Activated CD8-positive, alpha-beta memory T cell treated with anti-CD3 and anti-CD28 coated beads for 1 hour (primary cell): ENCODE measurements around the gene WDR6.

Source experiments
- DNase-seq, 2 donors: peaks; one replicate each; pipeline ENCODE4 v3.0.0-alpha.2; 2020; ENCODE audit warnings: low read depth in 1 of 2; ENCODE audit errors: extremely low read depth in 1 of 2

Gene WDR6

DNA sequence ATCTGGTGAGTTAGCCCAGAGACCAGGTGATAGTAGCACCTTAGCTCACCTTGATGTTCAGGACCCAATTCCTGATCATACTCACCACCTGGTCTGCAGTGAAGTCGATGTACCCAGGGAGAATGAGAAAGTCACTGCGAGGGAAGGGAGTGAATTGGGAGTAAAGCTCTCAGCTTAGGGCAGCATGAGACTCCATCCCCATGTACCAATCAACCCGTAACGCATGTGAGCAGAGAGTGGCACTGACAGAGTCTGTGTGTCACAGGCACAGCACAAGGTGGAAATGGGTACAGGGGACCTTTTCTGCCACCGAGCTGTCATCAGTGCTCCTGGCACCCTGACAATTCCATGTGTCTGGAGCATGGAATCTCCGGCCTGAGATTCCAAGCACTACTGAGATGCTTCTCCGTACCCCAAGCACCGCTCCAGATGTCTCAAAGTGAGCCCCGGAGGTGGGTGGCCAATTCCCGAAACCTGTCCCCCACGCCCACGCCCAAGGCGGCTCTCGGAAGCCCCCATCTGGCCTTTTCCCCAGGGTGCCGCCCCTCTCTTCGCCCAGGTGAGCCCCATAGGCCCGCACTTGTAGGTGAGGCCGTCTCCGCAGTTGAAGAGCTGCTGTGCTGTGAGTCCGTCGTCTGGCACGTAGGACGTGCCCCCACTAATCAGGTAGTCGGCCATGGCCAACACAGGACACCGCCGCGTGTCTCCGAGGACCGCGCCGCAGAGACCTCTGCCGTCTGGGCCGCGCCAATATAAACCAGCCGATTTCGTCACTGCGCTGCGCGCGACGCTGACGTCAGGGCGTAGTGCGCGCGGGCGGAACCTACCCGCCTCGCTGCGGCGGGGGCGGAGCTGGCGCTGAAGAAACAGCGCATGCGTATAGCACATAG is 21.7 kb downstream of the WDR6 start, which contains the start of gene IMPDH2:
TSS of gene IMPDH2 (minus strand) at position 726 of the 890 bp plus-strand sequence. CDS start at position 678, 48 bp downstream.
- peak; percentile 74 to 87 for DNase-seq

DNA sequence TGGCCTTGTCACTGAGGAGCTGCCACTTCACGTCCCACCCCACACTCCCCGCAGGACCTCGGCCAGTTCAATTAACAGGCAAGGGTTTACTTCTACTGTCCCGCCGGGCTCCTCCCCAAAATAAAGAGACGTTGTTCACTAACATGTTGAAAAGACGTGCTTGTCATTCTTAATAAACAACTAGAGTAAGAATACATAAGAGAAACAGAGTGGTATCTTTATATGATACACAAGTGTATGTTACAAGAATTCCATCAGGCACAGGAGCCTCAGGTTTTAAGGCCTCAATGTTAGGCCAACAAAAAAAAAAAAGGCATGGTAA is 22.3 kb downstream of the WDR6 start:
- DNase-seq: no peak

DNA sequence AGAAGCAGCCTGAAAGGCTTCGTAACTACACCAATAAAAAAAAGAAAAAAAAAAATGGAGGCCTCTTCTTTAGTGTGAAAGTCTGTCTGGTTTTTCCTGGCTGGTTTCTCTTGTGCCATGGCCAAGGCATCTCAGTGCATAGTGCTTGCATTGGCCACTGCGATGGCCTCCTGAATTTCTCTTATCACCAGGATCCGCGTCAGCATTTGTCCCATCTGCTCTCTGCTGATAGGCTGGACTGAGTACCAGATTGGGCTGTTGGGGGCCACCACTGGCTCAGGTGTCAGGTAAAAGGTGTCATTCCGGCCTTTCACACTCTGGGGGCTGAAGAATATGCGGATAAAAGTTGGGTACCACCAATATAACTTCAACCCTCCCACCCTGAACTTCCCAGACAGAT is 23.1 kb downstream of the WDR6 start:
- DNase-seq: no peak

DNA sequence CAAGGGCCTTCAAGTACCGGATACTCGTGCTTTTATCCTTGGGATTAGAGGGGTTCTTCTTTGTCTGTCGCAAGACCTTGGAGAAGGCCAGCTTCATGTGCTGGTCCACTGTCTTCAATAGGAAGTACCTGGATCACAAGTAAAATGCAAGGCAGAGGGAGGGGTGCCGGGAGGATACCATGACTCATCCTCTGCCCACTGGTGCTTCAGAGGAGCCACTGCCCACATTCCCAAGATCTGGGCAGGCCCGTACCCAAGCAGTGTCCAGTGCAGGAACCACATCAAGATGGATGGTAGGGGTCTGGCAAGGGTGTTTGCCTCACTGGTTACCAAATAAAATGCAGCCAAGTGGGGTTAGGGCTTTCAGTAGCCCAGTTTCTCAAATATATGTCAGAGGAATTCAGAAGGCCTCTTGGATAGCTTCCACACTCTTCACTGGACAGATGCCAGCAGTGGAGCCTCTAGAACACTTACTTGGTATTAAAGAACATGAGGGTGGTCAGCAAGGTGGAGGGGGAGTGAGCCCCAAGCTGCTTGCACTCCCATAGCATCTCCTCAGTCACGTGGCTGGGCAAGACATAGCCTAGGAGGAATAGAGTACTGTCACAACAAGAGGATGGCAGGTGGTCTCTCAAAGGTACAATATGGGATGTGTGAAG is 25.6 kb downstream of the WDR6 start:
- no peak for DNase-seq

DNA sequence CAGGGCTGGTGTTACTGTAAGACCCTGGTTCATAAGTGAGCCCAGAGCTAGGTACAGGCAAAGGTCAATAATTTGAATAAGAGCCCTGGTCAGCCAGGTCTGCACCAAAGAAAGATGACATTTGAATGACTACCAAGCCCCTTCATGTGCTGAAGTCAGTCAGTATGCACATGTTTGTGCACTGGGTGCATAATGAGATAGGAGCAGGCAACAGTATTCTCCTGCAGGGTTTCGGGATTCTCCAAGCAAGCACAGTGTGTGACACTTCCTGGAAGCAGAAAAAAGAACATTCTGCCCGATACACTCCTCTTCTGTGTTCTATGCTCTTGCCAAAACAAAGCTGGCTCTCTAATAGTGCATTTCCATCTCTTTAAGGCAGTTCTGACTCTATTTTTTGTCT is 27.5 kb downstream of the WDR6 start:
- no peak for DNase-seq

DNA sequence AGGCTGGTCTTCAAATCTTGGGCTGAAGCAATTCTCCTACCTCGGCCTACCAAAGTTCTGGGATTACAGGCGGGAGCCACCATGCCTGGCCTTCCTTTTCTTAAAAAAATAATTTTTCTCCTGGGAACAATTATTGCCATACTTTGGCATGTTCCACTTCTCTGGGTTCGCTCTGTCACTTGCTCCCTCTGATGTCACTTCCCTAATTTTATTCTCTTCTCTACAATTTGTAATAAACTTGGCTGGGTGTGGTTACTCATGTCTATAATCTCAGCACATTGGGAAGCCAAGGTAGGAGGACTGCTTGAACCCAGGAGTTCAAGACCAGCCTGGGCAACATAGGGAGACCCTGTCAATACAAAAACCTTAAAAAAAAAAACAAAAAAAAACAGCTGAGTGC is 28.1 kb downstream of the WDR6 start:
- DNase-seq: no peak

DNA sequence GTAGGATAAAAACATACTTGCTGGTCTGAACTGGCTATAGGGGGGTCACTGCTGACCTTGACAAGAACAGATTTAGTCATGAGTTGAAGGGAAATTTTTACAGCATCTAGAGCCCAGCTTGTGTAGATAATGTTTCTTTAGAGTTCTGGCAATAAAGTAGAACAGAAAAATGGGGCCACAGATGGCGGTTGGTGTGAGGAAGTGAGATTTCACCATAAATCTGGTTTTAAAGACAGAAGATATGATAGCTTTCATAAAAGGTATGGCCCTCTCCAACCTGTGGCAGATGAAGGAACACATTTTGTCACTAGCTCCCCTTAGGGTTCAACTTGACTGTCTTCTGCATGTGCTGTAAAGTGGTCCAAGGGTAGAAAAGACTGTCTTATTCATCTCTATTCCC is 46.4 kb downstream of the WDR6 start:
- no peak for DNase-seq

DNA sequence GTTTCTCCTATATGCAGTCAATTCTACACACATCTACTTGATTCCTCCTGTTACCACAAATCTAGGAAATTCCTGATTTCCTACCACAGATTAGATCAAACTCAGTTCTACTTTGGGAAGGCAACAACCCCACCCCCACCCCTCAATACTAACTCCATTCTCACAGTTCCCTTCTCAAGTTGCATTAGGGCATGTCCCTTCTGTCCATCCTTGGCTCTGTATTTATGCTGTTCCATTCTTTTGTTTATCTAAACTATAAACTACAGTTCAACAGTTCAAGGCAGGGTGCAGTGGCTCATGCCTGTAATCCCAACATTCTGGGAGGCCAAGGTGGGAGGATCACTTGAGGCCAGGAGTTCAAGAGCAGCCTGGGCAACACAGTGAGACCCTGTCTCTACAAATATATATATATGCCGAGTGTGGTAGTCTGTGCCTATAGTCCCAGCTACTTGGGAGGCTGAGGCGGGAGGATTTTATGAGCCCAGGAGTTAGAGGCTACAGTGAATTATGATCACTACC is 47.2 kb downstream of the WDR6 start:
- DNase-seq: no peak

DNA sequence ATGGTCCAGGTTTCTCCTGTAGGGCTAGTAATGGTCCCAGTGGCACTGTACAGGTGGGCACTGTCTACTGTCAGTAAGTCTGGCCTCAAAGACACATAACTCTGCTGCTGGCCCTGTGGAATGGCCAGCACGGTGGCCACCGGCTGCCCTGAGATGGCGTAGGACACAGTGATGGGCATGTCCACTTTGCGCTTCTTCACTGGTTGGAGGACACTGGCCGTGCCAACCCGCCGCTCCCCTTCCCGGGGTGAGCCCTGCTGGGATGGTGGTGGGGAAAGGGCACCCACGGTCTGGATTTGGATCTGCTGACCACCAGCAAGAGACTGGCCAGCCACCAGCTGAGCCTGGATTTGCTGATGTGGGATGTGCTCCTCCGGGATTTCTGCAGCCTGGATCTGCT is 50.1 kb downstream of the WDR6 start:
- no peak for DNase-seq

DNA sequence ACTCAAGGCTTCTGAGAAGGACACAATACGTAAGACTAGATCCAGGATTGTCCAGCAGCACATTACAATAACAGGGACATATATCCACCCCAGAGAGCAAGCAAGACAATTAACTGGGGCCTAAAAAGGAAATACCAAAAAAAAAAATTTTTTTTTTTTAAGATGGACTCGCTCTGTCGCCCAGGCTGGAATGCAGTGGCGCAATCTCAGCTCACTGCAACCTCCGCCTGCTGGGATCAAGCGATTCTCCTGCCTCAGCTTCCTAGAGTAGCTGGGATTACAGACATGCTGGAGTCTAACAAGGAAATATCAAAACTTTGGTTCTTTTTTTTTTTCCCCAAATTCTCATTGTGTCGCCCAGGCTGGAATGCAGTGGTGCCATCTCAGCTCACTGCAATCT is 50.8 kb downstream of the WDR6 start:
- no peak for DNase-seq
